Stimulated activated CD4-positive, alpha-beta T cell treated with anti-CD3 and anti-CD28 coated beads, Interleukin-2, amount 100 ng/mL, for 4 hours (primary cell): ENCODE data around the gene VPS4A.

ENCODE experiments used
- DNase-seq: peaks from one replicate; pipeline ENCODE4 v3.0.0-alpha.2; 2020; ENCODE audit warnings: low read depth

Gene VPS4A

DNA sequence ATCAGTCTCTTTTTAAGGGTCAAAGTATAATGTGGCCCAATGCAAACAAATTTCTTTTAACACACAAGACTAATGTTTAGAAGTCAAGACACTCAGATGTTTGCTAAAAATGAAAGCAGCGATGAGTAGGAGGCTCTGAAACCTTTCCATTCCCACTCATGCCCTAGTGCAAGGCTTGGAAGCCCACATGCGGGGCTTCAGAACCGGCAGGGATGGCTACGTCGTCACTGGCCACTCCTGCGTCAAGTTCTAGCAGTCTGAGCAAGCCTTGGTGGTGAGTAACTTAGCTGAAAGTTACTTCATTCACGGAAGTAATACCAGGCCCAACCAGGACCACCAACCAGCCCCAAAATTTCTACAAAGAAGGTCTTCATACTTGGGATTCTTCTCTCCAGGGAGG lies 55.3 kb downstream of the VPS4A start:
- DNase-seq, result no peak

DNA sequence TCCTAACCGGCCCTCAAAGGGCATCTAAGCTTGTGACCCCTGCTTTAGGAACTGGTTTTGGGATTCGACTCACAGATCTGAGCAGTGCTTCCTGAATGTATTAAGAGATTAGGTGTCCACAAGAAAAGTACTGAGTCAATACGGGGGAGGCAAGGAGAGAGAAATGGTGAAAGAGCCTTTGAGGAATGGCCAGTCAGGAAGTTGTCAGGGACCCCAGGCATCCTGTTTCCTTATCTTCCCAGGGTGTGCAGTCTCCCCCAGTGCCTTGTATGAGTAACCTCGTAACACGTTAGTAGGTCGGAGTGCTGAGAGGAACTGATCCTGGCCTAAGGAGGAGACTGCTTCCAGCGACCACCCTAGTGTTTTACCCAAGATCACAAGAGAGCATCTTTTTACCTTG lies 56.8 kb downstream of the VPS4A start:
- DNase-seq, result no peak

DNA sequence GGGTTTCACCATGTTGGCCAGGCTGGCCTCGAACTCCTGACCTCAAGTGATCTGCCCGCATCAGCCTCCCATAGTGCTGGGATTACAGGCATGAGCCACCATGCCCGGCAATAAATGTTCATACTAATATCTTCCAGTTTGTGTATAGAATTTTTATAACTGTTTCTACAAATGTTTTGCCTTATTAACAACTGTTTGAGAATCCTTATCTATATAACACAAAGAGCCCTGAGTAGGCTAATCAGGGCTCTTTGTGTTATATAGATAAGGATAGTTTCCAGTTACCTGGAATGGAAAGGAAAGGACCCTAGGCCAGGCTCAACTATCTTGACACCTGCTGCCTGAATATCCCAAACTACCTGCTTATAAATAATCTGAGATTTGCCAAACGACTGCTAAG lies 57.7 kb downstream of the VPS4A start:
- no peak for DNase-seq

DNA sequence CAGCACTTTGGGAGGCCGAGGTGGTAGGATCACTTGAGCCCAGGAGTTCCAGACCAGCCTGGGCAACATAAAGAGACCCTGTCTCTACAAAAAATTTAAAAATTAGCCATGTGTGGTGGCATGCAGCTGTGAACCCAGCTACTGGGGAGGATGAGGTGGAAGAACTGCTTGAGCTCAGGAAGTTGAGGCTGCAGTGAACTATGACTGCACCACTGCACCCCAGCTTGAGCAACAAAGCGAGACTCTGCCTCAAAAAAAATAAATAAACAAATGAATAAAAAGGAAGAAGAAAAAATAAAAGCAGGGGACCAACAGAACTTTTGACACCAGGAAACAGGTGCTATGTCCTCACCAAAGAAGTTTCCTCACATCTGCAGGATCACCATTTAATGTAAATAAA lies 60.4 kb downstream of the VPS4A start:
- no peak for DNase-seq

DNA sequence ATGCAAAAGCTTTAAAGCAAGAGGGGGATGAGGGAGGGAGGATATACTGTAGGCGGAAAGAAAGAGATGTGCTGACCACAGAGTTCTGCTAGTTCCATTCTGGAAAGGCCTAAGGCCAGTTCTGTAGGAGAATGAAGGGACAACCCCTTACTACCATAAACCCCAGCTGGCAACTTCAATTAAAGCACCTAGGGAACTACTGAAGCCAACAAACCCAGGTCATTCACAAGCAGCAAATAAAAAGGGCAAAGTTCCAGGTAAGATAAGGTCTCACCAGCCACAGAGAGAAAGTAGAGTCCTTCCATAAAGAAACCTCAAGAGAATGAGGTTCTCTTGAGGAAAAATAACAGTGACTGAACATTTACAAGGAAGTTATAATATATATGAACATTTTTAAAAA lies 61.9 kb downstream of the VPS4A start:
- no peak for DNase-seq
